LHCN-M2 (cell line): ENCODE data around the gene MAPKAPK3. TPM values are rescaled to one million over a fixed set of nuclear protein-coding genes. Genes with fewer than 3 reads are reported as not detected.

Experiments used
- DNase-seq: peaks from one replicate; pipeline ENCODE4 v3.0.0-alpha.2; 2012; ENCODE audit warnings: low read depth
- polyA plus RNA-seq: library from polyadenylated mRNA; unstranded; fragments of >200 nt; gene quantifications from one replicate; pipeline ENCODE4 v1.2.1, GENCODE V29; 2012; ENCODE audit warnings: missing spikeins
- total RNA-seq: library from RNA; depleted of rRNA; stranded (reverse); fragments of >200 nt; gene quantifications from 2 replicates; pipeline ENCODE4 v1.2.3, GENCODE V29; 2014; rRNA removed

MAPKAPK3 gene
- total RNA-seq, result 92.3 and 103 TPM in 2 replicates
- 53.5 TPM for polyA plus RNA-seq

- no peak for DNase-seq
These were observed at the start of gene MAPKAPK3 for GRCh38 chr3:50617096-50617791. Gene MAPKAPK3 (plus strand): TSS chr3:50617151. CDS start chr3:50617566, 415 bp downstream.

GRCh38 chr3:50567386-50568167 is 49.4 kb upstream of the MAPKAPK3 start, which contains the start of gene C3orf18:
Gene C3orf18 (minus strand): TSS chr3:50567747. CDS start chr3:50565699, 2,048 bp downstream.
- DNase-seq, result peak; percentile 88

- peak; percentile 93 for DNase-seq
These were observed 47.8 kb upstream of the MAPKAPK3 start, which contains the start of gene HEMK1 for GRCh38 chr3:50568947-50569749. Gene HEMK1 (plus strand): TSS chr3:50569522. CDS start chr3:50571105, 1,583 bp downstream.

- DNase-seq, result no peak
These were observed 46.3 kb upstream of the MAPKAPK3 start for GRCh38 chr3:50570508-50571279.

- DNase-seq, result no peak
These were observed 45.5 kb upstream of the MAPKAPK3 start for GRCh38 chr3:50571486-50571885.

- peak; percentile 51 for DNase-seq
These were observed 44.8 kb upstream of the MAPKAPK3 start for GRCh38 chr3:50572158-50572557.

GRCh38 chr3:50572801-50573371 is 44.1 kb upstream of the MAPKAPK3 start:
- DNase-seq, result no peak

- no peak for DNase-seq
These were observed 43.1 kb upstream of the MAPKAPK3 start for GRCh38 chr3:50573566-50574443.

GRCh38 chr3:50574444-50574831 is 42.5 kb upstream of the MAPKAPK3 start:
- DNase-seq, result no peak

- DNase-seq, result no peak
These were observed 41.6 kb upstream of the MAPKAPK3 start for GRCh38 chr3:50575372-50575771.

GRCh38 chr3:50577348-50577747 is 39.6 kb upstream of the MAPKAPK3 start:
- no peak for DNase-seq

GRCh38 chr3:50580683-50581458 is 36.1 kb upstream of the MAPKAPK3 start:
- DNase-seq, result no peak

- no peak for DNase-seq
These were observed 35.5 kb upstream of the MAPKAPK3 start for GRCh38 chr3:50581459-50581842.

- no peak for DNase-seq
These were observed 34.9 kb upstream of the MAPKAPK3 start for GRCh38 chr3:50582083-50582482.

GRCh38 chr3:50583897-50584296 is 33.1 kb upstream of the MAPKAPK3 start:
- no peak for DNase-seq

- no peak for DNase-seq
These were observed 32.6 kb upstream of the MAPKAPK3 start for GRCh38 chr3:50584391-50584790.

- no peak for DNase-seq
These were observed 30.8 kb upstream of the MAPKAPK3 start for GRCh38 chr3:50585919-50586762.

- no peak for DNase-seq
These were observed 30.2 kb upstream of the MAPKAPK3 start for GRCh38 chr3:50586763-50587070.
